ENCODE results near the gene TMEM179.

Gene TMEM179

DNA sequence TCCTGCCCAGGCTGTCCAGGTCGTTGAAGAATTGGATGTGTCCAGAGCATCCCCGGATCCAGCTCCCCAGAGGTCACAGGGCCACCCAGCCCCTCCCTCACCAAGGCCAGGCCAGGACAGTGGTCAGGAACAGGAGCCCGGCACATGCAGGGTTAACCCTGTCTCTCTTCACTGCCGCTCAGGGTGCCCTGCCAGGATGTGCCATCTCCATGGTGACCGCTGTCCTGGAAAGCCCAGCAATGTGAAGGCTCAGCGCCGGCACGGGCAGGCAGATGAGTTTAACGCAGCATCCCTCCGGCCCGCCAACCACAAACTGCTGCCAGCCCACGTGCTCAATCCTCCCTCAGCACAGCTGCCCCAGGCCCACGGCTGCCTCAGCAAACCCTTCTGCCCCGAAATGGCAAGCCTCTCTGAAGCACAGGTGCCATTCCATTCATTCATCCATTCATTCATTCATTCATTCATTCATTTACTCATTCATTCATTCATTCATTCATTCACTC, 4.4 kb downstream of the TMEM179 start:
- H3K4me3 ChIP-seq (replicated peaks; ENCODE audit: low read depth, low read length): no peak overlapping the region
- peak; percentile 5 for DNase-seq (ENCODE audit: extremely low read depth, low read depth)
- TF ChIP-seq, protein P1, sequence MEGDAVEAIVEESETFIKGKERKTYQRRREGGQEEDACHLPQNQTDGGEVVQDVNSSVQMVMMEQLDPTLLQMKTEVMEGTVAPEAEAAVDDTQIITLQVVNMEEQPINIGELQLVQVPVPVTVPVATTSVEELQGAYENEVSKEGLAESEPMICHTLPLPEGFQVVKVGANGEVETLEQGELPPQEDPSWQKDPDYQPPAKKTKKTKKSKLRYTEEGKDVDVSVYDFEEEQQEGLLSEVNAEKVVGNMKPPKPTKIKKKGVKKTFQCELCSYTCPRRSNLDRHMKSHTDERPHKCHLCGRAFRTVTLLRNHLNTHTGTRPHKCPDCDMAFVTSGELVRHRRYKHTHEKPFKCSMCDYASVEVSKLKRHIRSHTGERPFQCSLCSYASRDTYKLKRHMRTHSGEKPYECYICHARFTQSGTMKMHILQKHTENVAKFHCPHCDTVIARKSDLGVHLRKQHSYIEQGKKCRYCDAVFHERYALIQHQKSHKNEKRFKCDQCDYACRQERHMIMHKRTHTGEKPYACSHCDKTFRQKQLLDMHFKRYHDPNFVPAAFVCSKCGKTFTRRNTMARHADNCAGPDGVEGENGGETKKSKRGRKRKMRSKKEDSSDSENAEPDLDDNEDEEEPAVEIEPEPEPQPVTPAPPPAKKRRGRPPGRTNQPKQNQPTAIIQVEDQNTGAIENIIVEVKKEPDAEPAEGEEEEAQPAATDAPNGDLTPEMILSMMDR (IDR thresholded peaks at IDR 0.05; ENCODE audit: low read depth, low read length, missing control alignments): no peak

DNA sequence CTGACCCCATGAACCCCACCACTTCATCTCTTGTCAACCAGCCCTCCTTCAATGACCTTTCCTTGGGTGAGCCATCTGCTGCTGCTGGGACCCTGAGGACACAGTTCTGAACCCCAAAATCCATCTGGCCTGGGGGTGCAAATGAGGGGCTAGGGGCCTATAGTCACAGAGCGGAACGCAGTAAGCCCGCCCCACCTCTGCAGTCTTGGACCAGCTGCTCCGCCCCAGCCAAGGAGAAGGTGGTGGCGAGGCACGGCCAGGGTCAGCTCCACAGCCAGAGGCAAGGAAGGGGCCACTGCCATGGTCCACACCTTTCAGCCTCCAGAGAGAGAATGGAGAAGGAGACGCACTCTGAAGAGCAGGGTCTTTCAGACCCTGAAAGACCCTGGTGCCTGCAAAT, 5.1 kb downstream of the TMEM179 start:
- DNase-seq (ENCODE audit: extremely low read depth, low read depth): no peak
- TF ChIP-seq, protein P1 (IDR thresholded peaks at IDR 0.05; ENCODE audit: low read depth, low read length, missing control alignments): no peak
- no peak overlapping the region for H3K4me3 ChIP-seq (replicated peaks; ENCODE audit: low read depth, low read length)

DNA sequence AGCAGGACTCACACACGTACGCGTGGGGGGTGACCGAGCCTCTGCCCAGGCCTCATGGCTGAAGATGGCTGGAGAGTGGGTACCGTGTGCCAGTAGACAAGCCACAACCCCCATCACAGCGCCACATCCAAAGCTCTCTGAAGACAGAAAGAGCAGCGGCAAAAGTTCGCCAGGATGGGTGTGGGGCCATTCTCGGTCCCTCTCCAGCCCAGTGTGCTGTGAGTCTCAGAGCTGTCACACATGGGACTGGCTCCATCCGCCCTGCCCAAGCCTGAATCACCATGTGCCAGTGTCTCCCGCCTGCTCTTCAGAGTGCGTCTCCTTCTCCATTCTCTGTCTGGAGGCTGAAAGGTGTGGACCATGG, 5.7 kb downstream of the TMEM179 start:
- no peak for DNase-seq (ENCODE audit: extremely low read depth, low read depth)
- no peak overlapping the region for H3K4me3 ChIP-seq (replicated peaks; ENCODE audit: low read depth, low read length)
- TF ChIP-seq, protein P1 (IDR thresholded peaks at IDR 0.05; ENCODE audit: low read depth, low read length, missing control alignments): no peak

DNA sequence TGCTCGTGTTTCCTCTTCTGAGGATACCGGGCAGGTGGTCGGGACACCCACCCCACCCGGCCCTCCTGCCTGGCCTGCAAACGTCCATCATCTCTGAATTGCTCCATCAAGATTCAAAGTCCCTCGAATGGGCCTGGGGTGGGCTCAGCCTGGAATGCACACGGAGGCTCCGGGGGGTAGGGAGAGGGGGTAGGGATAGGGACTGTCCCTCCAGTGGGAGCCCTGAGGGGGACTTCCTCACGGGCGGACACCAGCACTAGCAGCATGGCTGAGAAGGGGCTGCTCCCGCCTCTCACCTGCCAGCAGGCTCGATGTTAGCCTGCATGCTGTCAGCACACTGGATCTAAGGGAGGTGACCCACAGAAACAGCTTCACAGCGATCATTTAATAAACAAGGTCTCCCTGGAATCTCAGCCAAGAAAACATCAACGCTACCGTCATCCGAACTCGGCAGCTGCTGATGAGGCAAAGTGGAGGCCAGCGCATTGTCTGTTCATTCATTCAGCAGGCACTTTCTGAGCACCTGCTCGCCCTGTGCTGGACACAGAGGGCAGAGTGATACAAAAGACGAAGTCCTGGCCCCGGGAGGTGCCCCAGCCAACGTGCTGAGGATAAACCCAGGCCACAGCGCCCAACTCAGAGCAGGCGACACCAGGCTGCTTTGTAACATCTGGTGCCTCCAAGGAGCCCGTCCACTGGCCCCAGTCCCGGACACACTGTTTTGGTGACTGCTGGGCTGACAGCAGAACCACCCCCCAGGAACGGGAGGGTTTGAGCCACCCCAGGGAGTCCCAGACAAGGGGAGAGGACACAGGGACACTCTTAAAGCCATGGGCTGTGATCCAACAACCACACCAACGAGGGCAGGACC, 6.3 kb downstream of the TMEM179 start:
- TF ChIP-seq, protein P1 (IDR thresholded peaks at IDR 0.05; ENCODE audit: low read depth, low read length, missing control alignments): no peak
- H3K4me3 ChIP-seq (replicated peaks; ENCODE audit: low read depth, low read length): no peak overlapping the region
- no peak for DNase-seq (ENCODE audit: extremely low read depth, low read depth)

DNA sequence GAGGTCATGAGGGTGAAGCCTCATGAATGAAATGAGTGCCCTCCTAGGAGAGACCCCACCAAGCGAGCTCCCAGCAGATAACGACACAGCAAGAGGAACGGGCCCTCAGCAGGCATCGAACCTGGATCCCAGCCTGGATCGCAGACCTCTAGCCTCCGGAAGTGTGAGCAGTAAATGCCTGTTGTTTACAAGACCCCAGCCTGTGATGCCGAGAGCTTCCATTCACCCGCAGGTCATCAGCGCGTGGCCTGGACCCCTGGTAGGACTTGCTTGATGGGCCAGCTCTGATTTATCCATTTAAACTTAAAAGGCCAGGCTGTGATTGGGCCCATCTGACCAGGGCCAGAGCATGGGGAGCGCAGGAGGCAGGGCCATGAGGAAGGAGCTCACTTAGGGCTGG, 7.0 kb downstream of the TMEM179 start:
- TF ChIP-seq, protein P1 (IDR thresholded peaks at IDR 0.05; ENCODE audit: low read depth, low read length, missing control alignments): no peak
- no peak for DNase-seq (ENCODE audit: extremely low read depth, low read depth)
- no peak overlapping the region for H3K4me3 ChIP-seq (replicated peaks; ENCODE audit: low read depth, low read length)

DNA sequence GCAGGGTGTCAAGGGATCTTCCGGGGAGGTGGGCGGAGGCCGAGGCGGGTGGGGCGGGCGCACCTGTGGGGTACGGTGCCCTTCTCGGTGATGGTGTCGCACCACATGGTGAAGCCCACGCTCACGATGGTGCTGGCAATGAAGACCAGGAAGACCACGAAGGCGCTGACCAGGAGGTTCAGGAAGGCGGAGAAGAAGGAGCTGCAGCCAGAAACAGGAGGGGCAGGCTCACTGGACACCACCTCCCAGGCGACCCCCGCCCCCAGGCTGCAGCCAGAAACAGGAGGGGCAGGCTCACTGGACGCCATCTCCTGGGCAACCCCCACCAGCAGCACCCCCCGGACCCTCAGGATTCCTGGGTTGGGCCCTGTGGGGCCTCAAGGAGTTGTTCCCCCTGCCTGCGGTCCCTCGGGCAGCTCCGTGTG, 7.6 kb downstream of the TMEM179 start:
- no peak for DNase-seq (ENCODE audit: extremely low read depth, low read depth)
- no peak overlapping the region for H3K4me3 ChIP-seq (replicated peaks; ENCODE audit: low read depth, low read length)
- TF ChIP-seq, protein P1 (IDR thresholded peaks at IDR 0.05; ENCODE audit: low read depth, low read length, missing control alignments): no peak
